Astrocyte (in vitro differentiated cells and primary cell): ENCODE measurements around the gene DCAF5. TPM values are rescaled to one million over a fixed set of nuclear protein-coding genes. Genes with fewer than 3 reads are reported as not detected.
A peak's percentile ranks its signal among the peaks of the same experiment; 100 is the strongest.

ENCODE experiments used
- DNase-seq: peaks from one replicate; pipeline ENCODE4 v3.0.0-alpha.2; 2010; ENCODE audit warnings: low read depth
- FAIRE-seq: peaks from 2 replicates; lab custom pipeline; 2011; peaks lifted over from hg19 to GRCh38; lab: Jason Lieb, UNC
- H2AFZ ChIP-seq: 2 replicates; pipeline ENCODE4 v1.6.0; 2012; ENCODE audit warnings: low read depth, low read length, inconsistent platforms
- H3K27ac ChIP-seq: 2 replicates; pipeline ENCODE4 v1.5.1; 2011; ENCODE audit warnings: low read depth, low read length, inconsistent platforms
- H3K27me3 ChIP-seq: 2 replicates; pipeline ENCODE4 v1.6.0; 2011; ENCODE audit warnings: low read length, inconsistent platforms; ENCODE audit not compliant: insufficient read depth
- H3K36me3 ChIP-seq: 2 replicates; pipeline ENCODE4 v1.5.1; 2011; ENCODE audit warnings: low read length, inconsistent platforms; ENCODE audit not compliant: insufficient read depth
- H3K4me1 ChIP-seq: 2 replicates; pipeline ENCODE4 v1.5.1; 2011; ENCODE audit warnings: low read length, inconsistent platforms; ENCODE audit not compliant: insufficient read depth
- H3K4me2 ChIP-seq: 2 replicates; pipeline ENCODE4 v1.6.0; 2012; ENCODE audit warnings: low read length, inconsistent platforms
- H3K4me3 ChIP-seq: 2 replicates; pipeline ENCODE4 v1.5.1; 2011; ENCODE audit warnings: low read depth, mild to moderate bottlenecking, low read length, inconsistent platforms; ENCODE audit not compliant: insufficient read depth
- H3K79me2 ChIP-seq: 2 replicates; pipeline ENCODE4 v1.6.0; 2012; ENCODE audit warnings: mild to moderate bottlenecking, low read length, inconsistent platforms; ENCODE audit not compliant: insufficient read depth
- H3K9ac ChIP-seq: 2 replicates; pipeline ENCODE4 v1.6.0; 2012; ENCODE audit warnings: mild to moderate bottlenecking, low read length, inconsistent platforms
- H3K9me3 ChIP-seq: 2 replicates; pipeline ENCODE4 v1.5.1; 2012; ENCODE audit warnings: low read depth, mild to moderate bottlenecking, low read length, inconsistent platforms; ENCODE audit not compliant: insufficient read depth
- H4K20me1 ChIP-seq: 2 replicates; pipeline ENCODE4 v1.6.0; 2012; ENCODE audit warnings: low read length, inconsistent platforms; ENCODE audit not compliant: insufficient read depth
- H3K27ac Mint-ChIP-seq: one replicate; pipeline ENCODE4 v1.8.0; 2021; ENCODE audit warnings: mild to moderate bottlenecking, mixed read lengths; ENCODE audit not compliant: unreplicated experiment
- H3K27me3 Mint-ChIP-seq: one replicate; pipeline ENCODE4 v1.8.0; 2021; ENCODE audit warnings: low read depth, mixed read lengths; ENCODE audit not compliant: unreplicated experiment
- H3K36me3 Mint-ChIP-seq: one replicate; pipeline ENCODE4 v1.8.0; 2021; ENCODE audit warnings: low read depth, mixed read lengths; ENCODE audit not compliant: unreplicated experiment
- H3K4me1 Mint-ChIP-seq: one replicate; pipeline ENCODE4 v1.8.0; 2021; ENCODE audit warnings: low read depth, mixed read lengths; ENCODE audit not compliant: unreplicated experiment
- H3K4me3 Mint-ChIP-seq: one replicate; pipeline ENCODE4 v1.8.0; 2021; ENCODE audit warnings: mild to moderate bottlenecking, moderate library complexity, mixed read lengths; ENCODE audit not compliant: unreplicated experiment
- H3K9me3 Mint-ChIP-seq: one replicate; pipeline ENCODE4 v1.8.0; 2021; ENCODE audit warnings: mild to moderate bottlenecking, mixed read lengths; ENCODE audit not compliant: unreplicated experiment
- EZH2 ChIP-seq: IDR thresholded peaks from 2 replicates; pipeline ENCODE4 v1.6.1; 2012; ENCODE audit warnings: mild to moderate bottlenecking, low read length, inconsistent platforms; ENCODE audit not compliant: insufficient read depth
- total RNA-seq: library from RNA; stranded (reverse); gene quantifications from 2 replicates; pipeline ENCODE4 v1.2.1, GENCODE V29; 2021
- TF ChIP-seq, protein P1 (sequence below): IDR thresholded peaks from 2 replicates; pipeline ENCODE4 v1.5.1; 2011; ENCODE audit warnings: low read depth, mild to moderate bottlenecking, inconsistent platforms, low read length, moderate library complexity; ENCODE audit not compliant: insufficient read depth

The DCAF5 gene
- total RNA-seq, 1 donor from 2014 or later: 54.6 TPM

DNA sequence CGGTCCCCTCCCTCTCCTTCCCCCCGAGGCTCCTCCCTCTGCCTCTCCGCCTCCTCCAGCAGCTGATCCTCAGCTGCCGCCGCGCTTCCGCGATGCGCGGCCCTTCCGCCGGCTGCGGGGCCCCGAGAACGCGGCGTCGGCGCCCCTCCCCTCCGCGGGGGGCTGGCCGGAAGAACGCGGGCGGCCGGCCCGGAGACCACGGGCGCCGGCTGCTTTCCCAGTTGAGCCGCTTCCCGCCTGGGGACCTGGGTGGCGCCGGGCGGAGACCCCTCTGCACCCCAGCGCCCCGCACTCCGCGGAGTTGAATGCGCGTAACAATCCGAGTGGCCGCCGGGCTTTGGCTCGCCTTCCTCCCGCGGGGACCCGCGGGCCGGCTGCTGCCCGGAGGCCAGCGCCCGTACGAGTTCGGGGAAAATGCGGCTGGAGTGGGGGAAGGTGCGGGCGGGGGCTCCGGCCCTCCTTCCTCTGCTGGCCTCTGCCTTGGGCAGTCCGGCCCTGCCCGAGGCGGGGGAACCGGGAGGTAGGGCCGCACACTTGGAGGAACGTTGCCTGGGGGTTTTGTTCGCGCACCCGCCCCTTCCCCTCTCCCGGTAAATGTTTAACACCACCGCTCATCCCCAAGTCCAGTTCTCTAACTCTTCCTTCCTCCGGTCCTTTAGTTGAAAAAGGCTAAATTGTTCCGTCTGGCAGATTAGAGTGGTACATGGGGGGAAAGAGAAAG, 393 bp upstream of the DCAF5 start:
- Histone ChIP-seq H3K9ac (peak overlapping the region; percentile 92), H3K9me3 (no peaks in the 10 kb centered on the region), H3K27me3 (no peaks in the 10 kb centered on the region), H2AFZ (peak overlapping the region; percentile 68), H3K27ac (peak overlapping the region; percentile 66), H4K20me1 (peaks cover 29% of the 10 kb centered on the region), H3K36me3 (peaks cover 4% of the 10 kb centered on the region), H3K4me1 (peaks cover 21% of the 10 kb centered on the region), H3K4me2 (peak overlapping the region; percentile 82), H3K79me2 (peaks cover 41% of the 10 kb centered on the region), H3K4me3 (peak overlapping the region; percentile 85)
- Mint-ChIP-seq H3K4me1 (peaks cover 29% of the 10 kb centered on the region), H3K4me3 (peak overlapping the region; percentile 95), H3K36me3 (peaks cover 6% of the 10 kb centered on the region), H3K27ac (peak overlapping the region; percentile 72), H3K27me3 (no peaks in the 10 kb centered on the region), H3K9me3 (no peaks in the 10 kb centered on the region)
- DNase-seq (peak; percentile 90), FAIRE-seq (no peak)
- no peak for TF ChIP-seq EZH2
- TF ChIP-seq, protein P1, sequence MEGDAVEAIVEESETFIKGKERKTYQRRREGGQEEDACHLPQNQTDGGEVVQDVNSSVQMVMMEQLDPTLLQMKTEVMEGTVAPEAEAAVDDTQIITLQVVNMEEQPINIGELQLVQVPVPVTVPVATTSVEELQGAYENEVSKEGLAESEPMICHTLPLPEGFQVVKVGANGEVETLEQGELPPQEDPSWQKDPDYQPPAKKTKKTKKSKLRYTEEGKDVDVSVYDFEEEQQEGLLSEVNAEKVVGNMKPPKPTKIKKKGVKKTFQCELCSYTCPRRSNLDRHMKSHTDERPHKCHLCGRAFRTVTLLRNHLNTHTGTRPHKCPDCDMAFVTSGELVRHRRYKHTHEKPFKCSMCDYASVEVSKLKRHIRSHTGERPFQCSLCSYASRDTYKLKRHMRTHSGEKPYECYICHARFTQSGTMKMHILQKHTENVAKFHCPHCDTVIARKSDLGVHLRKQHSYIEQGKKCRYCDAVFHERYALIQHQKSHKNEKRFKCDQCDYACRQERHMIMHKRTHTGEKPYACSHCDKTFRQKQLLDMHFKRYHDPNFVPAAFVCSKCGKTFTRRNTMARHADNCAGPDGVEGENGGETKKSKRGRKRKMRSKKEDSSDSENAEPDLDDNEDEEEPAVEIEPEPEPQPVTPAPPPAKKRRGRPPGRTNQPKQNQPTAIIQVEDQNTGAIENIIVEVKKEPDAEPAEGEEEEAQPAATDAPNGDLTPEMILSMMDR: no peak

DNA sequence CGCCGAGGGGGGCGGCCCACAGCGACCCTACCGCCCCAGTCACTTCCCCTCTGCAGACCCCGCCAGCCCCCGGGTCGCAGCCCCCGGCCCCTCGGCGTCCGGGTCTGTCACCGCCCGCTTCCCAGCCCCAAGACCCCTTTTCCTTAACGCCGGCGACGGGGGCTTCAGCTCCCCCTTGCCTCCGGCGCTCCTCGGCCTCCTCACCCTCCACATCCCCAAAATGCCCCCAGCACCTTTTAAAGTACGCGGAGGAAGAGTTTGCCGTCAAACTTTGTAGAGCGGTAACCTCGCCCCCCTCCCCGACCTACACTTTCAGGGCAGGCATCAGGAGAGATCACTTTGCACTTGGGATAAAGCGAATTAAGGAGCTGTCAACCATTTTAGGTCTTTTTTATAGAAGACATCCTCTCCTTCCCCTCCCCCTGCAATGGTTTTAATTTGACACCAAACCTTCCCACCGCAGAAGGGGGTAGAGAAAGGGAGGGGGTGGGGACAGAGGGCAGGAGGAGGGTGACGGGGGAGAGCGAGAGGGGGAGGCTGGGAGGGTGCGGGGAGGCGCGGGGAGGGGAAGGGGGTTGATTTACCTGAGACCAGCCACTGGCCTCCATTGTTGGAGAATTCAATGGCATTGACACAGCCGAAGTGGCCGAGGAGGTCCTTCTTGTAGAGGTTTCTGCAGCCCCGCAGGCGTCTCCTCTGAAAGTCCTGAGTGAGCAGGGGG, 578 bp downstream of the DCAF5 start:
- H4K20me1 ChIP-seq: peaks cover 39% of the 10 kb centered on the region
- TF ChIP-seq, protein P1: no peak
- no peak for TF ChIP-seq EZH2
- Mint-ChIP-seq H3K27ac (peak overlapping the region; percentile 47), H3K9me3 (no peaks in the 10 kb centered on the region), H3K4me3 (peak overlapping the region; percentile 91), H3K4me1 (peaks cover 29% of the 10 kb centered on the region), H3K27me3 (no peaks in the 10 kb centered on the region), H3K36me3 (peaks cover 8% of the 10 kb centered on the region)
- no peaks in the 10 kb centered on the region for H3K27me3 ChIP-seq
- H2AFZ ChIP-seq: peak overlapping the region; percentile 79
- peaks cover 4% of the 10 kb centered on the region for H3K36me3 ChIP-seq
- no peak for FAIRE-seq
- H3K9me3 ChIP-seq: no peaks in the 10 kb centered on the region
- H3K4me3 ChIP-seq: peak overlapping the region; percentile 85
- H3K27ac ChIP-seq: peak overlapping the region; percentile 69
- DNase-seq: peak; percentile 28
- H3K4me1 ChIP-seq: peaks cover 21% of the 10 kb centered on the region
- peak overlapping the region; percentile 92 for H3K9ac ChIP-seq
- peak overlapping the region; percentile 82 for H3K4me2 ChIP-seq
- H3K79me2 ChIP-seq: peaks cover 51% of the 10 kb centered on the region
